Measurements from ENCODE around the gene C11orf21.

C11orf21 gene

DNA sequence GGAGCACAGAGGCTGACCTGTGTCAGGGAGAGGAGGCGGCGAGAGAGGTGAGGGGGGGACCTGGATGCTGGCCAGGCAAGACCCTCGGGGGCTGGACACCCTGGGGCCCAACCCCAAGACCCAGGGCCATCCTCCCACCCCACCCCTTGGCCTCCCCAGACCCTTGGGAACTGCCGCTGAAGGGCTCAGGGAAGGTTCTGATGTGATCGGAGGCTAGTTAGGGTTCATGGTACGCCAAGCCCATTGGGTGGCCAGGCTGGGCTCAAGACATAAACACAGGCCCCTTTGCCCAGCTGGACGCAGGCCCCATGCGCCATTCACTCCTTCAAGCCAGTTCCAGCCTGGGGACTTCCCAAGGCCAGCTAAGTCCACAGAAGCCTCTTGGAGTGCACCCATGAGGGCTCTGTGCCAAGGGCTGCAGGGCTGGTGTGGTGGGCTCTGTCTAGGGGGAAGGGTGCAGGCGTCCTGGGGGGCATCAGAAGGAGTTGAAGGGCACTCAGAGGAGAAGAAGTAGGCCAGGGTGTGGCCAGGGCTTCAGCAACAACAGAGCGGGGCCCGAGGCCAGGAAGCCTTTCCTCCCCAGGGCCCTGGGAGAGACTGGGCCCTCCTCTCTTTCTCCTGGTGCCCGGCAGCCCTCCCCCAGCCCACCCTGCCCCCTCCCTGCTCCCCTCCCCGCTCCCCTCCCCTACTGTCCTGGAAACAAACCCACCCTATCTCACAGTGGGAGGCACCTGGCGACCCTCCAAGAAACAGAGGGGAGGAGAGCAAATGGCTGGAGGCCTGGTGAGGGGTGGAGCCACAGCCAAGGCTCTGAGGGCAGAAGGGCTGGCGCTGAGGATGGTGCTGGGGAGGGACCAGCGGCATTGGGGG lies 13.0 kb upstream of the C11orf21 start:
- Histone ChIP-seq H3K27ac (ENCODE audit: low read depth, low read length) (no peak overlapping the region), H3K27me3 (ENCODE audit: low read length) (no peaks in the 10 kb centered on the region), H3K4me2 (ENCODE audit: low read depth, low read length, poor library complexity, severe bottlenecking) (no peak overlapping the region), H3K36me3 (ENCODE audit: low read length) (no peaks in the 10 kb centered on the region), H3K4me3 (ENCODE audit: insufficient read depth, low read length, poor library complexity, severe bottlenecking) (no peak overlapping the region), H3K79me2 (ENCODE audit: insufficient read depth, low read length) (no peaks in the 10 kb centered on the region), H3F3A (ENCODE audit: insufficient read depth) (no peaks in the 10 kb centered on the region), H3K9me3 (ENCODE audit: insufficient read depth, low read length) (no peaks in the 10 kb centered on the region), H3K9me2 (replicated peaks; ENCODE audit: insufficient read depth, low read length) (no peaks in the 10 kb centered on the region), H3K9ac (ENCODE audit: low read length) (no peak overlapping the region), H2AFZ (ENCODE audit: low read depth, low read length, severe bottlenecking) (no peak overlapping the region), H4K20me1 (ENCODE audit: low read depth, low read length) (no peaks in the 10 kb centered on the region)
- TF ChIP-seq, protein P1, sequence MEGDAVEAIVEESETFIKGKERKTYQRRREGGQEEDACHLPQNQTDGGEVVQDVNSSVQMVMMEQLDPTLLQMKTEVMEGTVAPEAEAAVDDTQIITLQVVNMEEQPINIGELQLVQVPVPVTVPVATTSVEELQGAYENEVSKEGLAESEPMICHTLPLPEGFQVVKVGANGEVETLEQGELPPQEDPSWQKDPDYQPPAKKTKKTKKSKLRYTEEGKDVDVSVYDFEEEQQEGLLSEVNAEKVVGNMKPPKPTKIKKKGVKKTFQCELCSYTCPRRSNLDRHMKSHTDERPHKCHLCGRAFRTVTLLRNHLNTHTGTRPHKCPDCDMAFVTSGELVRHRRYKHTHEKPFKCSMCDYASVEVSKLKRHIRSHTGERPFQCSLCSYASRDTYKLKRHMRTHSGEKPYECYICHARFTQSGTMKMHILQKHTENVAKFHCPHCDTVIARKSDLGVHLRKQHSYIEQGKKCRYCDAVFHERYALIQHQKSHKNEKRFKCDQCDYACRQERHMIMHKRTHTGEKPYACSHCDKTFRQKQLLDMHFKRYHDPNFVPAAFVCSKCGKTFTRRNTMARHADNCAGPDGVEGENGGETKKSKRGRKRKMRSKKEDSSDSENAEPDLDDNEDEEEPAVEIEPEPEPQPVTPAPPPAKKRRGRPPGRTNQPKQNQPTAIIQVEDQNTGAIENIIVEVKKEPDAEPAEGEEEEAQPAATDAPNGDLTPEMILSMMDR (IDR thresholded peaks at IDR 0.05; ENCODE audit: insufficient read depth, low read length, poor library complexity, severe bottlenecking), result no peak
- TF ChIP-seq EZH2phosphoT487 (conservative IDR thresholded peaks at IDR 0.05; ENCODE audit: low read length), result no peak

DNA sequence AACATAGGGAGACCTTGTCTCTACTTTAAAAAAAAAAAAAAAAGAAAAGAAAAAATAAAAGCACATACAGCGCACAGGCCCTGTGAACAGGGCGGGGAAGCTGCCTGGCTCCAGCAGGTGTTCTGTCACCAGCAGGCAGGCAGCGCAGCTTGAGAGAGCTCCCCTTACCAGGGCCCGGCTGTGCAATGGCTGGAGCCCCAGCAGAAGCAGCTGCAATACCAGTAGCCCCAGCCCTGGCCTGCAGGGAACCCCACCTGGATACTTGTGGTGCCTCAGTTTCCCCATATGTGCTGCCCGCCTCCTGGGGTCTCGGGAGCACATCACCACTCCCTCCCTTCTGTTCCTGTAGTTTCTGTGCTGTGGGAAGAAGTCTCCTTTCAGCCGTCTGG lies 12.4 kb upstream of the C11orf21 start:
- no peaks in the 10 kb centered on the region for H3K27me3 ChIP-seq (ENCODE audit: low read length)
- no peak overlapping the region for H2AFZ ChIP-seq (ENCODE audit: low read depth, low read length, severe bottlenecking)
- no peaks in the 10 kb centered on the region for H3K79me2 ChIP-seq (ENCODE audit: insufficient read depth, low read length)
- H3K27ac ChIP-seq (ENCODE audit: low read depth, low read length), result no peak overlapping the region
- H3K9me2 ChIP-seq (replicated peaks; ENCODE audit: insufficient read depth, low read length), result no peaks in the 10 kb centered on the region
- H3K4me3 ChIP-seq (ENCODE audit: insufficient read depth, low read length, poor library complexity, severe bottlenecking), result no peak overlapping the region
- H3K36me3 ChIP-seq (ENCODE audit: low read length), result no peaks in the 10 kb centered on the region
- no peaks in the 10 kb centered on the region for H3F3A ChIP-seq (ENCODE audit: insufficient read depth)
- no peak for TF ChIP-seq EZH2phosphoT487 (conservative IDR thresholded peaks at IDR 0.05; ENCODE audit: low read length)
- TF ChIP-seq, protein P1 (IDR thresholded peaks at IDR 0.05; ENCODE audit: insufficient read depth, low read length, poor library complexity, severe bottlenecking), result no peak
- H3K9me3 ChIP-seq (ENCODE audit: insufficient read depth, low read length), result no peaks in the 10 kb centered on the region
- H4K20me1 ChIP-seq (ENCODE audit: low read depth, low read length), result no peaks in the 10 kb centered on the region
- no peak overlapping the region for H3K9ac ChIP-seq (ENCODE audit: low read length)
- H3K4me2 ChIP-seq (ENCODE audit: low read depth, low read length, poor library complexity, severe bottlenecking), result no peak overlapping the region

- Histone ChIP-seq H2AFZ (ENCODE audit: low read depth, low read length, severe bottlenecking) (no peak overlapping the region), H3K27ac (ENCODE audit: low read depth, low read length) (no peak overlapping the region), H3K36me3 (ENCODE audit: low read length) (no peaks in the 10 kb centered on the region), H3K4me2 (ENCODE audit: low read depth, low read length, poor library complexity, severe bottlenecking) (no peak overlapping the region), H3K9me3 (ENCODE audit: insufficient read depth, low read length) (no peaks in the 10 kb centered on the region), H3F3A (ENCODE audit: insufficient read depth) (no peaks in the 10 kb centered on the region), H3K4me3 (ENCODE audit: insufficient read depth, low read length, poor library complexity, severe bottlenecking) (no peak overlapping the region), H3K79me2 (ENCODE audit: insufficient read depth, low read length) (no peaks in the 10 kb centered on the region), H4K20me1 (ENCODE audit: low read depth, low read length) (no peaks in the 10 kb centered on the region), H3K9me2 (replicated peaks; ENCODE audit: insufficient read depth, low read length) (no peaks in the 10 kb centered on the region), H3K9ac (ENCODE audit: low read length) (no peak overlapping the region), H3K27me3 (ENCODE audit: low read length) (no peaks in the 10 kb centered on the region)
- TF ChIP-seq, protein P1 (IDR thresholded peaks at IDR 0.05; ENCODE audit: insufficient read depth, low read length, poor library complexity, severe bottlenecking), result no peak
- TF ChIP-seq EZH2phosphoT487 (conservative IDR thresholded peaks at IDR 0.05; ENCODE audit: low read length), result no peak
Measured at GRCh38 chr11:2313051-2313951, 11.6 kb upstream of the C11orf21 start.
